IMR-90 (cell line): ENCODE measurements around the gene AGPAT3. TPM values are rescaled to one million over a fixed set of nuclear protein-coding genes. Genes with fewer than 3 reads are reported as not detected.

Source experiments
- ATAC-seq: fragments of 200-7000 bp; cut with Tn5 transposase; 2 replicates; pipeline ENCODE4 v1.9.1; 2020; ENCODE audit warnings: low read depth, mild to moderate bottlenecking, moderate library complexity
- BruUV-seq: library from RNA; stranded (reverse); fragments of 400-500 nt; replicated peaks from 2 replicates; lab custom pipeline; 2021; lab: Mats Ljungman, UMichigan
- CTCF ChIA-PET: fragments of 300-600 bp; formaldehyde crosslinking; extraction: SDS; loops from one replicate; lab custom pipeline; 2021; ENCODE audit warnings: antibody characterized with exemption; lab: Yijun Ruan, JAX
- POLR2A ChIA-PET: fragments of 300-600 bp; sonication (Branson Sonifier 250); formaldehyde crosslinking; loops from one replicate; lab custom pipeline; 2022; ENCODE audit warnings: antibody characterized with exemption; ENCODE audit not compliant: unreplicated experiment; lab: Charles Lee
- DNase-seq: peaks from one replicate; pipeline ENCODE4 v3.0.0; 2013
- H2AFZ ChIP-seq: replicated peaks from 2 replicates; pipeline ENCODE3; 2013; ENCODE audit warnings: low read length, mild to moderate bottlenecking; ENCODE audit not compliant: poor library complexity
- H2AK5ac ChIP-seq: 2 replicates; pipeline ENCODE4 v1.6.1; 2013; ENCODE audit warnings: low read depth, low read length, inconsistent platforms
- H2AK9ac ChIP-seq: replicated peaks from 2 replicates; pipeline ENCODE3; 2013; ENCODE audit warnings: mild to moderate bottlenecking, low read depth, low read length, moderate library complexity; ENCODE audit not compliant: poor library complexity
- H2BK120ac ChIP-seq: 2 replicates; pipeline ENCODE4 v1.6.1; 2013; ENCODE audit warnings: low read depth, low read length, inconsistent platforms
- H2BK15ac ChIP-seq: 3 replicates; pipeline ENCODE4 v1.6.1; 2013; ENCODE audit warnings: low read depth, low read length, inconsistent platforms
- H2BK20ac ChIP-seq: 2 replicates; pipeline ENCODE4 v1.6.1; 2013; ENCODE audit warnings: low read depth, mild to moderate bottlenecking, inconsistent platforms, low read length, moderate library complexity
- H2BK5ac ChIP-seq: 2 replicates; pipeline ENCODE4 v1.6.1; 2013; ENCODE audit warnings: mild to moderate bottlenecking, low read depth, low read length, inconsistent platforms; ENCODE audit not compliant: poor library complexity, severe bottlenecking
- H3K14ac ChIP-seq: replicated peaks from 2 replicates; pipeline ENCODE4 v1.6.1; 2013; ENCODE audit warnings: low read depth, low read length, inconsistent platforms
- H3K18ac ChIP-seq: 2 replicates; pipeline ENCODE4 v1.6.1; 2013; ENCODE audit warnings: low read depth, low read length, control low read depth
- H3K23ac ChIP-seq: 2 replicates; pipeline ENCODE4 v1.6.1; 2013; ENCODE audit warnings: low read depth, low read length, inconsistent platforms
- H3K27ac ChIP-seq: 2 replicates; pipeline ENCODE4 v1.5.1; 2013; ENCODE audit warnings: mild to moderate bottlenecking, control low read depth, low read length; ENCODE audit not compliant: insufficient read depth
- H3K27me3 ChIP-seq: 2 replicates; pipeline ENCODE4 v1.6.1; 2013; ENCODE audit warnings: low read length; ENCODE audit not compliant: control insufficient read depth, insufficient read depth
- H3K36me3 ChIP-seq: 2 replicates; pipeline ENCODE4 v1.6.1; 2013; ENCODE audit warnings: low read length, mixed read lengths; ENCODE audit not compliant: control insufficient read depth, insufficient read depth
- H3K4ac ChIP-seq: 2 replicates; pipeline ENCODE4 v1.6.1; 2013; ENCODE audit warnings: low read depth, low read length, inconsistent platforms
- H3K4me1 ChIP-seq: 2 replicates; pipeline ENCODE4 v1.6.1; 2013; ENCODE audit warnings: low read length, mixed read lengths; ENCODE audit not compliant: control insufficient read depth, insufficient read depth
- H3K4me2 ChIP-seq: 2 replicates; pipeline ENCODE4 v1.6.1; 2013; ENCODE audit warnings: low read depth, mild to moderate bottlenecking, control low read depth, low read length, moderate library complexity
- H3K4me3 ChIP-seq: 2 replicates; pipeline ENCODE4 v1.5.1; 2013; ENCODE audit warnings: low read depth, mild to moderate bottlenecking, control low read depth, low read length, moderate library complexity; ENCODE audit not compliant: insufficient read depth
- H3K56ac ChIP-seq: 2 replicates; pipeline ENCODE4 v1.6.1; 2013; ENCODE audit warnings: low read length, inconsistent platforms; ENCODE audit not compliant: insufficient read depth; ENCODE audit errors: extremely low read depth
- H3K79me1 ChIP-seq, 2 experiments: 2 replicates each; pipeline ENCODE4 v1.6.1; 2013; ENCODE audit warnings: low read length in 2 of 2, inconsistent platforms in 1 of 2, low read depth in 1 of 2
- H3K9ac ChIP-seq: 2 replicates; pipeline ENCODE4 v1.6.1; 2013; ENCODE audit warnings: low read depth, low read length, control low read depth
- H3K9me1 ChIP-seq: 2 replicates; pipeline ENCODE4 v1.6.1; 2013; ENCODE audit warnings: low read length, inconsistent platforms; ENCODE audit not compliant: insufficient read depth
- H3K9me3 ChIP-seq: 2 replicates; pipeline ENCODE4 v1.6.1; 2013; ENCODE audit warnings: low read length; ENCODE audit not compliant: control insufficient read depth, insufficient read depth
- H4K20me1 ChIP-seq: 2 replicates; pipeline ENCODE4 v1.6.1; 2013; ENCODE audit warnings: low read length, inconsistent platforms; ENCODE audit not compliant: insufficient read depth
- H4K5ac ChIP-seq: 2 replicates; pipeline ENCODE4 v1.6.1; 2013; ENCODE audit warnings: mild to moderate bottlenecking, low read depth, low read length, control low read depth
- H4K8ac ChIP-seq, 2 experiments: 2 replicates each; pipeline ENCODE4 v1.6.1; 2013; ENCODE audit warnings: low read depth in 2 of 2, low read length in 2 of 2, control low read depth in 1 of 2, inconsistent platforms in 1 of 2
- H4K91ac ChIP-seq: 2 replicates; pipeline ENCODE4 v1.6.1; 2013; ENCODE audit warnings: low read depth, low read length, inconsistent platforms; ENCODE audit not compliant: insufficient read depth
- WGBS, 2 experiments: methylation state at CpG; one replicate each; pipeline versions ENCODE4 v1.1.5 to v1.1.7; 2013; ENCODE audit warnings: missing lambda C conversion rate in 2 of 2; ENCODE audit not compliant: insufficient read length in 1 of 2; ENCODE audit errors: extremely low coverage in 2 of 2; 5-methylcytosine and 5-hydroxymethylcytosine counted together
- dilution Hi-C: fragments of 300-500 bp; cut with HindIII; formaldehyde crosslinking; loops from one replicate; pipeline ENCODE4 v1.14.3; 2018; ENCODE audit warnings: low sequenced_read_pairs; ENCODE audit not compliant: unreplicated experiment
- in situ Hi-C: fragments of 300-500 bp; cut with MboI; formaldehyde crosslinking; loops from 3 replicates; pipeline ENCODE4 v1.14.3; 2019; ENCODE audit warnings: low sequenced_read_pairs, inconsistent platforms, mixed read lengths
- intact Hi-C: fragments of 100-400 bp; cut with micrococcal nuclease; formaldehyde crosslinking; loops from 2 replicates; pipeline ENCODE4 v1.10.0; 2022
- polyA plus RNA-seq, 3 experiments: library from polyadenylated mRNA; depleted of rRNA; stranded (reverse); fragments of >200 nt; gene quantifications; 2 replicates each; pipeline ENCODE4 v1.2.3, GENCODE V29; 2012; ENCODE audit warnings: low replicate concordance in 1 of 3
- total RNA-seq: library from RNA; depleted of rRNA; stranded (reverse); fragments of >200 nt; gene quantifications from 2 replicates; pipeline ENCODE4 v1.2.3, GENCODE V29; 2012
- TF ChIP-seq, protein P1 (sequence below): conservative IDR thresholded peaks from 2 replicates; pipeline ENCODE4 v1.5.1; 2012; ENCODE audit warnings: mild to moderate bottlenecking, low read depth, low read length, improper control_type of control experiment

Gene AGPAT3
- total and polyA plus RNA-seq, 2 of the 4 experiments (the other 2 are of a cell fraction): 27.1 to 38.7 TPM

DNA sequence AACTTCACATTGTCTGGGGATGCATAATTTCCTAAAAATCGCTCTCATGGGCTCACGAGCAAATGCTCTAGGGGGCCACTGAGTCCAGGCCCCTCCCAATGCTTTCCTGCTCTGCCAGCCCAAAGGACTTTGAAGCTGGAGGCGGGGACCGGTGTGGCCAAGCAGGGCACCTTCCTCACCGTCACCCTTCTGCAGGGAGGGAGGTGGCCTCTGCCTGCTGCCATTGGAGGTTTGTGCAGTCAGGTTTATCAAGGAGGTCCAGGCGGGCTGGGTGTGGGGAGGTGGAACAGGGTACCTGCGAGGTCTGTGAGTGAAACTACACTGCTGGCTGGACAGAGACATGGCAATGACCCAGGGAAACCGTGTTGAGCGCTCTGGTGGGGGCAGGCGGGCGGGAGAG, 89.0 kb downstream of the AGPAT3 start:
- ChIA-PET CTCF (no interaction called here), POLR2A (no interaction called here)
- 89% methylated on average over 8 of the region's 11 CpGs; no CpG with 5 or more reads in 1 of the 2 experiments for WGBS, 2 experiments
- Histone ChIP-seq H2AFZ (no peak overlapping the region), H3K27me3 (no peaks in the 10 kb centered on the region), H3K4me3 (no peak overlapping the region), H4K5ac (no peak overlapping the region), H3K9me3 (peaks cover 4% of the 10 kb centered on the region; the same call in 1 of the 2 replicates), H3K9ac (no peak overlapping the region), H3K14ac (no peak overlapping the region), H3K9me1 (peaks cover 21% of the 10 kb centered on the region), H3K56ac (no peak overlapping the region), H3K36me3 (peaks cover 4% of the 10 kb centered on the region), H2BK5ac (no peak overlapping the region), H2AK9ac (no peak overlapping the region), H3K27ac (no peak overlapping the region), H3K18ac (no peak overlapping the region), H3K4ac (no peak overlapping the region), H2BK120ac (no peak overlapping the region), H4K8ac (no peak overlapping the region), H3K23ac (no peak overlapping the region), H2AK5ac (no peak overlapping the region), H4K91ac (no peak overlapping the region), H2BK15ac (no peak overlapping the region), H4K20me1 (peaks cover 57% of the 10 kb centered on the region), H2BK20ac (no peak overlapping the region), H3K79me1 (peaks cover 27 to 60% of the 10 kb centered on the region in 2 experiments), H3K4me2 (no peak overlapping the region), H3K4me1 (peaks cover 9% of the 10 kb centered on the region)
- ATAC-seq: no peak
- no peak for DNase-seq
- dilution Hi-C loops: no loop called here
- in situ Hi-C loops: no loop called here
- TF ChIP-seq, protein P1, sequence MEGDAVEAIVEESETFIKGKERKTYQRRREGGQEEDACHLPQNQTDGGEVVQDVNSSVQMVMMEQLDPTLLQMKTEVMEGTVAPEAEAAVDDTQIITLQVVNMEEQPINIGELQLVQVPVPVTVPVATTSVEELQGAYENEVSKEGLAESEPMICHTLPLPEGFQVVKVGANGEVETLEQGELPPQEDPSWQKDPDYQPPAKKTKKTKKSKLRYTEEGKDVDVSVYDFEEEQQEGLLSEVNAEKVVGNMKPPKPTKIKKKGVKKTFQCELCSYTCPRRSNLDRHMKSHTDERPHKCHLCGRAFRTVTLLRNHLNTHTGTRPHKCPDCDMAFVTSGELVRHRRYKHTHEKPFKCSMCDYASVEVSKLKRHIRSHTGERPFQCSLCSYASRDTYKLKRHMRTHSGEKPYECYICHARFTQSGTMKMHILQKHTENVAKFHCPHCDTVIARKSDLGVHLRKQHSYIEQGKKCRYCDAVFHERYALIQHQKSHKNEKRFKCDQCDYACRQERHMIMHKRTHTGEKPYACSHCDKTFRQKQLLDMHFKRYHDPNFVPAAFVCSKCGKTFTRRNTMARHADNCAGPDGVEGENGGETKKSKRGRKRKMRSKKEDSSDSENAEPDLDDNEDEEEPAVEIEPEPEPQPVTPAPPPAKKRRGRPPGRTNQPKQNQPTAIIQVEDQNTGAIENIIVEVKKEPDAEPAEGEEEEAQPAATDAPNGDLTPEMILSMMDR: no peak
- no TSS peak for BruUV-seq
- intact Hi-C loops: no loop called here
